ENCODE data around the gene COL6A1. TPM values are rescaled to one million over a fixed set of nuclear protein-coding genes. Genes with fewer than 3 reads are reported as not detected.

The COL6A1 gene
- total RNA-seq, 1 experiment from 2014 or later, result 33.4 TPM

DNA sequence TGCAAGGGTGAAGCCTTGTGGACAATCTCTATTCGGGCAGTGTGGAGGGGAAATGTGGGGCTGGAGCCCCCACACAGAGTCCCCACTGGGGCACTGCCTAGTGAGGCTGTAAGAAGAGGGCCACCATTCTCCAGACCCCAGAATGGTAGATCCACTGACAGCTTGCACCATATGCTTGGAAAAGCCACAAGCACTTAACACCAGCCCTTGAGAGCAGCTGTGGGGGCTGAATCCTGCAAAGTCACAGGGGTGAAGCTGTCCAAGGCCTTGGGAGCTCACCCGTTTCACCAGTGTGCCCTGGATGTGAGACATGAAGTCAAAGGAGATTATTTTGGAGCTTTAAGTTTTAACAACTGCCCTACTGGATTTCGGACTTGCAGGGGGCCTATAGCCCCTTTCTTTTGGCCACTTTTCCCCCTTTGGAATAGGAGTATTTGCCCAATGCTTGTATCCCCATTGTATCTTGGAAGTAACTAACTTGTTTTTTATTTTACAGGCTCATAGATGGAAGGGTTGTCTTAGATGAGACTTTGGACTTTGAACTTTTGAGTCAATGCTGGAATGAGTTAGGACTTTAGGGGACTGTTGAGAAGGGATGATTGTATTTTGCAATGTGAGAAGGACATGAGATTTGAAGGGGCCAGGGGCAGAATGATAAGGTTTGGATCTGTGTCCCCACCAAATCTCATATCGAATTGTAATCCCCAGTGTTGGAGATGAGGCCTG, 16.3 kb upstream of the COL6A1 start:
- DNase-seq, result no peak
- Mint-ChIP-seq H3K27me3 (ENCODE audit: insufficient read depth, unreplicated experiment) (no peaks in the 10 kb centered on the region), H3K4me3 (ENCODE audit: unreplicated experiment) (no peak overlapping the region), H3K4me1 (ENCODE audit: low read depth, unreplicated experiment) (peaks cover 7% of the 10 kb centered on the region), H3K36me3 (ENCODE audit: insufficient read depth, unreplicated experiment) (no peaks in the 10 kb centered on the region), H3K9me3 (ENCODE audit: unreplicated experiment) (peaks cover 36% of the 10 kb centered on the region), H3K27ac (ENCODE audit: unreplicated experiment) (no peak overlapping the region)
- Histone ChIP-seq H3K4me1 (no peaks in the 10 kb centered on the region), H3K4me3 (ENCODE audit: low read depth, low read length) (no peak overlapping the region), H3K9me3 (peaks cover 15% of the 10 kb centered on the region), H3K27me3 (replicated peaks; ENCODE audit: control insufficient read depth, insufficient read depth, low read length) (no peaks in the 10 kb centered on the region), H3K36me3 (ENCODE audit: control insufficient read depth, insufficient read depth, low read length) (no peaks in the 10 kb centered on the region)
- TF ChIP-seq, protein P1, sequence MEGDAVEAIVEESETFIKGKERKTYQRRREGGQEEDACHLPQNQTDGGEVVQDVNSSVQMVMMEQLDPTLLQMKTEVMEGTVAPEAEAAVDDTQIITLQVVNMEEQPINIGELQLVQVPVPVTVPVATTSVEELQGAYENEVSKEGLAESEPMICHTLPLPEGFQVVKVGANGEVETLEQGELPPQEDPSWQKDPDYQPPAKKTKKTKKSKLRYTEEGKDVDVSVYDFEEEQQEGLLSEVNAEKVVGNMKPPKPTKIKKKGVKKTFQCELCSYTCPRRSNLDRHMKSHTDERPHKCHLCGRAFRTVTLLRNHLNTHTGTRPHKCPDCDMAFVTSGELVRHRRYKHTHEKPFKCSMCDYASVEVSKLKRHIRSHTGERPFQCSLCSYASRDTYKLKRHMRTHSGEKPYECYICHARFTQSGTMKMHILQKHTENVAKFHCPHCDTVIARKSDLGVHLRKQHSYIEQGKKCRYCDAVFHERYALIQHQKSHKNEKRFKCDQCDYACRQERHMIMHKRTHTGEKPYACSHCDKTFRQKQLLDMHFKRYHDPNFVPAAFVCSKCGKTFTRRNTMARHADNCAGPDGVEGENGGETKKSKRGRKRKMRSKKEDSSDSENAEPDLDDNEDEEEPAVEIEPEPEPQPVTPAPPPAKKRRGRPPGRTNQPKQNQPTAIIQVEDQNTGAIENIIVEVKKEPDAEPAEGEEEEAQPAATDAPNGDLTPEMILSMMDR (IDR thresholded peaks at IDR 0.05; ENCODE audit: insufficient read depth in 1 of 2, low read depth in 1 of 2, low read length in 1 of 2, severe bottlenecking in 1 of 2, unreplicated experiment in 1 of 2), result no peak
- BruUV-seq (replicated peaks), result no TSS peak
- ChIA-PET CTCF (no interaction called here), POLR2A (no interaction called here)
- intact Hi-C loops (cut with micrococcal nuclease; ENCODE audit: unreplicated experiment), result no loop called here

- ChIA-PET POLR2A (no interaction called here), CTCF (interaction anchor here (0.6 kb wide), 1 partner anchor 216 kb away, joined by 5 read pairs; no protein-coding TSS in a partner anchor)
- Mint-ChIP-seq H3K4me3 (ENCODE audit: unreplicated experiment) (no peak overlapping the region), H3K36me3 (ENCODE audit: insufficient read depth, unreplicated experiment) (no peaks in the 10 kb centered on the region), H3K9me3 (ENCODE audit: unreplicated experiment) (peaks cover 19% of the 10 kb centered on the region), H3K27me3 (ENCODE audit: insufficient read depth, unreplicated experiment) (no peaks in the 10 kb centered on the region), H3K27ac (ENCODE audit: unreplicated experiment) (no peak overlapping the region), H3K4me1 (ENCODE audit: low read depth, unreplicated experiment) (peaks cover 7% of the 10 kb centered on the region)
- intact Hi-C loops (cut with micrococcal nuclease; ENCODE audit: unreplicated experiment), result no loop called here
- TF ChIP-seq, protein P1 (IDR thresholded peaks at IDR 0.05; ENCODE audit: insufficient read depth in 1 of 2, low read depth in 1 of 2, low read length in 1 of 2, severe bottlenecking in 1 of 2, unreplicated experiment in 1 of 2), result no peak
- no peak overlapping the region for H3K4me3 ChIP-seq (ENCODE audit: low read depth, low read length)
- H3K9me3 ChIP-seq, result peaks cover 8% of the 10 kb centered on the region
- H3K27me3 ChIP-seq (replicated peaks; ENCODE audit: control insufficient read depth, insufficient read depth, low read length), result no peaks in the 10 kb centered on the region
- no peak for DNase-seq
- H3K4me1 ChIP-seq, result no peaks in the 10 kb centered on the region
- no peaks in the 10 kb centered on the region for H3K36me3 ChIP-seq (ENCODE audit: control insufficient read depth, insufficient read depth, low read length)
- no TSS peak for BruUV-seq (replicated peaks)
Observed at GRCh38 chr21:45966791-45967394, 14.7 kb upstream of the COL6A1 start.

GRCh38 chr21:45969921-45970673, 11.5 kb upstream of the COL6A1 start:
- no peak overlapping the region for H3K4me3 ChIP-seq (ENCODE audit: low read depth, low read length)
- peaks cover 10% of the 10 kb centered on the region for H3K4me1 ChIP-seq
- no peaks in the 10 kb centered on the region for H3K27me3 Mint-ChIP-seq (ENCODE audit: insufficient read depth, unreplicated experiment)
- DNase-seq, result no peak
- TF ChIP-seq, protein P1 (IDR thresholded peaks at IDR 0.05; ENCODE audit: insufficient read depth in 1 of 2, low read depth in 1 of 2, low read length in 1 of 2, severe bottlenecking in 1 of 2, unreplicated experiment in 1 of 2), result no peak
- no peak overlapping the region for H3K27ac Mint-ChIP-seq (ENCODE audit: unreplicated experiment)
- no TSS peak for BruUV-seq (replicated peaks)
- no peaks in the 10 kb centered on the region for H3K9me3 Mint-ChIP-seq (ENCODE audit: unreplicated experiment)
- peaks cover 7% of the 10 kb centered on the region for H3K4me1 Mint-ChIP-seq (ENCODE audit: low read depth, unreplicated experiment)
- H3K36me3 ChIP-seq (ENCODE audit: control insufficient read depth, insufficient read depth, low read length), result no peaks in the 10 kb centered on the region
- intact Hi-C loops (cut with micrococcal nuclease; ENCODE audit: unreplicated experiment), result loop anchor here (5.0 to 10.0 kb wide), 3 partner anchors 55 to 172 kb away; partner anchors contain the start of gene COL6A2
- no peak overlapping the region for H3K4me3 Mint-ChIP-seq (ENCODE audit: unreplicated experiment)
- no peaks in the 10 kb centered on the region for H3K36me3 Mint-ChIP-seq (ENCODE audit: insufficient read depth, unreplicated experiment)
- no peaks in the 10 kb centered on the region; the same call in 1 of the 2 replicates for H3K27me3 ChIP-seq (replicated peaks; ENCODE audit: control insufficient read depth, insufficient read depth, low read length)
- ChIA-PET POLR2A (no interaction called here), CTCF (interaction anchor here (0.6 to 1.3 kb wide), 3 partner anchors 151 to 316 kb away, joined by 3 to 4 read pairs (median 3); partner anchors contain the start of genes MCM3AP and YBEY)
- H3K9me3 ChIP-seq, result peaks cover 2% of the 10 kb centered on the region; the same call in 1 of the 2 replicates

Data from Caco-2 (cell line).